ENCODE measurements around the gene FMO5. TPM values are rescaled to one million over a fixed set of nuclear protein-coding genes. Genes with fewer than 3 reads are reported as not detected.
A peak's percentile ranks its signal among the peaks of the same experiment; 100 is the strongest.

Gene FMO5
- total RNA-seq, 1 experiment from 2014 or later, result 0.61 TPM

- Mint-ChIP-seq H3K27me3 (ENCODE audit: unreplicated experiment) (no peaks in the 10 kb centered on the region), H3K4me1 (ENCODE audit: low read depth, unreplicated experiment) (no peaks in the 10 kb centered on the region), H3K36me3 (ENCODE audit: insufficient read depth, unreplicated experiment) (no peaks in the 10 kb centered on the region), H3K9me3 (ENCODE audit: low read depth, unreplicated experiment) (no peaks in the 10 kb centered on the region), H3K27ac (ENCODE audit: unreplicated experiment) (no peak overlapping the region), H3K4me3 (ENCODE audit: low read depth, unreplicated experiment) (no peak overlapping the region)
- DNase-seq, result no peak
- CTCF ChIA-PET, result no interaction called here
- TF ChIP-seq CTCF (IDR thresholded peaks at IDR 0.05; ENCODE audit: unreplicated experiment), result no peak
- intact Hi-C loops (cut with micrococcal nuclease; ENCODE audit: unreplicated experiment), result no loop called here
- BruUV-seq (replicated peaks), result no TSS peak
Observed at GRCh38 chr1:147189514-147189913, 35.6 kb downstream of the FMO5 start.

GRCh38 chr1:147185432-147185831 is 39.7 kb downstream of the FMO5 start:
- Mint-ChIP-seq H3K4me3 (ENCODE audit: low read depth, unreplicated experiment) (no peak overlapping the region), H3K9me3 (ENCODE audit: low read depth, unreplicated experiment) (no peaks in the 10 kb centered on the region), H3K36me3 (ENCODE audit: insufficient read depth, unreplicated experiment) (no peaks in the 10 kb centered on the region), H3K4me1 (ENCODE audit: low read depth, unreplicated experiment) (no peaks in the 10 kb centered on the region), H3K27ac (ENCODE audit: unreplicated experiment) (no peak overlapping the region), H3K27me3 (ENCODE audit: unreplicated experiment) (no peaks in the 10 kb centered on the region)
- BruUV-seq (replicated peaks), result no TSS peak
- intact Hi-C loops (cut with micrococcal nuclease; ENCODE audit: unreplicated experiment), result no loop called here
- TF ChIP-seq CTCF (IDR thresholded peaks at IDR 0.05; ENCODE audit: unreplicated experiment), result no peak
- CTCF ChIA-PET, result no interaction called here
- DNase-seq, result no peak

GRCh38 chr1:147177611-147178380 is 47.3 kb downstream of the FMO5 start:
- H3K4me3 Mint-ChIP-seq (ENCODE audit: low read depth, unreplicated experiment), result no peak overlapping the region
- H3K36me3 Mint-ChIP-seq (ENCODE audit: insufficient read depth, unreplicated experiment), result peaks cover 11% of the 10 kb centered on the region
- H3K27ac Mint-ChIP-seq (ENCODE audit: unreplicated experiment), result no peak overlapping the region
- BruUV-seq (replicated peaks), result no TSS peak
- TF ChIP-seq CTCF (IDR thresholded peaks at IDR 0.05; ENCODE audit: unreplicated experiment), result no peak
- H3K27me3 Mint-ChIP-seq (ENCODE audit: unreplicated experiment), result no peaks in the 10 kb centered on the region
- intact Hi-C loops (cut with micrococcal nuclease; ENCODE audit: unreplicated experiment), result no loop called here
- DNase-seq, result no peak
- H3K9me3 Mint-ChIP-seq (ENCODE audit: low read depth, unreplicated experiment), result peaks cover 10% of the 10 kb centered on the region
- peaks cover 16% of the 10 kb centered on the region for H3K4me1 Mint-ChIP-seq (ENCODE audit: low read depth, unreplicated experiment)
- CTCF ChIA-PET, result no interaction called here

- Mint-ChIP-seq H3K27ac (ENCODE audit: unreplicated experiment) (peak within 1 kb of the TSS; percentile 99), H3K36me3 (ENCODE audit: insufficient read depth, unreplicated experiment) (peaks cover 31% of the 10 kb centered on the region), H3K4me1 (ENCODE audit: low read depth, unreplicated experiment) (peaks cover 39% of the 10 kb centered on the region), H3K9me3 (ENCODE audit: low read depth, unreplicated experiment) (peaks cover 3% of the 10 kb centered on the region), H3K4me3 (ENCODE audit: low read depth, unreplicated experiment) (peak within 1 kb of the TSS; percentile 100), H3K27me3 (ENCODE audit: unreplicated experiment) (no peaks in the 10 kb centered on the region)
- intact Hi-C loops (cut with micrococcal nuclease; ENCODE audit: unreplicated experiment), result loop anchor here (1.0 to 5.0 kb wide), 5 partner anchors 52 to 220 kb away; partner anchors contain the start of gene FMO5
- no TSS peak for BruUV-seq (replicated peaks)
- CTCF ChIA-PET, result interaction anchor here (0.6 to 1.2 kb wide), 11 partner anchors 8 to 95 kb away, joined by 3 to 13 read pairs (median 4); partner anchors contain the start of gene CHD1L
- peak; percentile 99 for DNase-seq
- peak; percentile 87 for TF ChIP-seq CTCF (IDR thresholded peaks at IDR 0.05; ENCODE audit: unreplicated experiment)
Observed at GRCh38 chr1:147172168-147173016, 52.7 kb downstream of the FMO5 start, which contains the start of gene PRKAB2. Gene PRKAB2, minus strand, starts transcription at chr1:147172470. Its CDS starts 326 bp downstream, at chr1:147172144.

Measured in Calu3 (cell line).